OCI-LY3 (cell line): ENCODE measurements around the gene AQP1.

Experiments
- H2AFZ ChIP-seq: fragments of 200-600, 300-600 bp; shearing (Covaris generic); 2 replicates; pipeline ENCODE4 v1.6.0; 2014; ENCODE audit warnings: antibody characterized with exemption, low read depth, low read length
- H3K27ac ChIP-seq: fragments of 200-600, 300-600 bp; sonication (generic); 2 replicates; pipeline ENCODE4 v1.5.1; 2014; ENCODE audit warnings: mild to moderate bottlenecking, low read length, moderate library complexity, mixed read lengths
- H3K27me3 ChIP-seq: fragments of 200-600, 300-600 bp; sonication (generic); 2 replicates; pipeline ENCODE4 v1.6.1; 2014; ENCODE audit warnings: low read depth, low read length, mixed read lengths
- H3K36me3 ChIP-seq: fragments of 200-600, 300-600 bp; sonication (generic); replicated peaks from 2 replicates; pipeline ENCODE3; 2014; ENCODE audit warnings: low read depth, low read length, mixed read lengths
- H3K4me1 ChIP-seq: fragments of 300-600, 200-600 bp; sonication (generic); 2 replicates; pipeline ENCODE4 v1.6.1; 2014; ENCODE audit warnings: low read length, mixed read lengths
- H3K4me2 ChIP-seq: fragments of 200-600, 300-600 bp; sonication (generic); 2 replicates; pipeline ENCODE4 v1.6.1; 2014; ENCODE audit warnings: low read length, mixed read lengths
- H3K4me3 ChIP-seq: fragments of 300-600, 200-600 bp; sonication (generic); 2 replicates; pipeline ENCODE4 v1.5.1; 2014; ENCODE audit warnings: antibody characterized with exemption, mild to moderate bottlenecking, low read length, moderate library complexity
- H3K79me2 ChIP-seq: fragments of 300-600, 200-600 bp; shearing (Covaris generic); 2 replicates; pipeline ENCODE4 v1.6.1; 2014; ENCODE audit warnings: mild to moderate bottlenecking, low read length, mixed read lengths
- H3K9ac ChIP-seq: fragments of 300-600, 200-600 bp; shearing (Covaris generic); 2 replicates; pipeline ENCODE4 v1.6.0; 2014; ENCODE audit warnings: mild to moderate bottlenecking, low read length, moderate library complexity
- H3K9me3 ChIP-seq: fragments of 200-600, 300-600 bp; shearing (Covaris generic); 2 replicates; pipeline ENCODE4 v1.6.1; 2014; ENCODE audit warnings: low read length, mixed read lengths; ENCODE audit not compliant: insufficient read depth
- H4K20me1 ChIP-seq: fragments of 200-600, 300-600 bp; sonication (generic); 2 replicates; pipeline ENCODE4 v1.6.1; 2016; ENCODE audit warnings: low read length, mixed read lengths; ENCODE audit not compliant: insufficient read depth
- CTCF ChIP-seq: fragments of 200-600, 300-600 bp; sonication (generic); IDR thresholded peaks from 2 replicates; pipeline ENCODE4 v1.5.1; 2014; ENCODE audit warnings: antibody characterized with exemption, low read length, low read depth
- EZH2phosphoT487 ChIP-seq: fragments of 200-600 bp; shearing (Covaris generic); IDR thresholded peaks from 2 replicates; pipeline ENCODE4 v1.6.1; 2018; ENCODE audit warnings: antibody characterized with exemption, mixed run types, low read depth

The AQP1 gene

GRCh38 chr7:30896036-30896435 lies 15.6 kb upstream of the AQP1 start:
- Histone ChIP-seq H3K36me3 (no peaks in the 10 kb centered on the region), H3K9me3 (no peaks in the 10 kb centered on the region), H3K79me2 (no peaks in the 10 kb centered on the region), H3K4me2 (no peak overlapping the region), H3K27me3 (no peaks in the 10 kb centered on the region), H3K4me3 (no peak overlapping the region), H3K4me1 (no peaks in the 10 kb centered on the region), H3K9ac (no peak overlapping the region), H4K20me1 (no peaks in the 10 kb centered on the region), H2AFZ (no peak overlapping the region), H3K27ac (no peak overlapping the region)
- TF ChIP-seq EZH2phosphoT487: no peak
- no peak for TF ChIP-seq CTCF

GRCh38 chr7:30896783-30897637 lies 14.6 kb upstream of the AQP1 start:
- Histone ChIP-seq H3K4me3 (no peak overlapping the region), H3K4me2 (no peak overlapping the region), H3K79me2 (no peaks in the 10 kb centered on the region), H3K36me3 (no peaks in the 10 kb centered on the region), H3K4me1 (no peaks in the 10 kb centered on the region), H3K27ac (no peak overlapping the region), H4K20me1 (no peaks in the 10 kb centered on the region), H3K27me3 (no peaks in the 10 kb centered on the region), H3K9me3 (no peaks in the 10 kb centered on the region), H3K9ac (no peak overlapping the region), H2AFZ (no peak overlapping the region)
- TF ChIP-seq CTCF (no peak), EZH2phosphoT487 (no peak)

GRCh38 chr7:30897770-30898169 lies 13.9 kb upstream of the AQP1 start:
- Histone ChIP-seq H3K27ac (no peak overlapping the region), H3K9me3 (no peaks in the 10 kb centered on the region), H2AFZ (no peak overlapping the region), H3K36me3 (no peaks in the 10 kb centered on the region), H3K79me2 (no peaks in the 10 kb centered on the region), H3K4me3 (no peak overlapping the region), H3K4me2 (no peak overlapping the region), H3K4me1 (no peaks in the 10 kb centered on the region), H4K20me1 (no peaks in the 10 kb centered on the region), H3K9ac (no peak overlapping the region), H3K27me3 (no peaks in the 10 kb centered on the region)
- TF ChIP-seq CTCF (no peak), EZH2phosphoT487 (no peak)

- H3K27ac ChIP-seq: no peak overlapping the region
- no peak overlapping the region for H2AFZ ChIP-seq
- H4K20me1 ChIP-seq: no peaks in the 10 kb centered on the region
- H3K36me3 ChIP-seq: no peaks in the 10 kb centered on the region
- no peak overlapping the region for H3K4me2 ChIP-seq
- H3K9ac ChIP-seq: no peak overlapping the region
- H3K9me3 ChIP-seq: no peaks in the 10 kb centered on the region
- no peaks in the 10 kb centered on the region for H3K27me3 ChIP-seq
- H3K4me3 ChIP-seq: no peak overlapping the region
- no peaks in the 10 kb centered on the region for H3K4me1 ChIP-seq
- no peak for TF ChIP-seq CTCF
- TF ChIP-seq EZH2phosphoT487: no peak
- no peaks in the 10 kb centered on the region for H3K79me2 ChIP-seq
Observed at GRCh38 chr7:30898411-30898810, 13.2 kb upstream of the AQP1 start.
